ENCODE measurements around the gene CHCHD4. TPM values are rescaled to one million over a fixed set of nuclear protein-coding genes. Genes with fewer than 3 reads are reported as not detected.
"Not testable (repeated sequence)": the region's sequence is repeated elsewhere in the genome, so short reads cannot be mapped to it uniquely, and the experiment has no call there.

The CHCHD4 gene
- total RNA-seq, 1 donor from 2014 or later: 11.1 TPM

GRCh38 chr3:14082108-14082657, 42.5 kb downstream of the CHCHD4 start:
- Mint-ChIP-seq H3K36me3 (ENCODE audit: low read depth, unreplicated experiment) (no peaks in the 10 kb centered on the region), H3K9me3 (ENCODE audit: unreplicated experiment) (peaks cover 4% of the 10 kb centered on the region), H3K27me3 (ENCODE audit: unreplicated experiment) (no peaks in the 10 kb centered on the region), H3K27ac (ENCODE audit: unreplicated experiment) (no peak overlapping the region), H3K4me3 (ENCODE audit: unreplicated experiment) (no peak overlapping the region), H3K4me1 (ENCODE audit: unreplicated experiment) (no peaks in the 10 kb centered on the region)
- no peak for DNase-seq (ENCODE audit: low spot score)
- no peak for TF ChIP-seq CTCF (IDR thresholded peaks at IDR 0.05; ENCODE audit: unreplicated experiment)

GRCh38 chr3:14077310-14077709, 47.4 kb downstream of the CHCHD4 start:
- H3K4me3 Mint-ChIP-seq (ENCODE audit: unreplicated experiment): no peak overlapping the region
- DNase-seq (ENCODE audit: low spot score): no peak
- no peaks in the 10 kb centered on the region for H3K27me3 Mint-ChIP-seq (ENCODE audit: unreplicated experiment)
- no peaks in the 10 kb centered on the region for H3K36me3 Mint-ChIP-seq (ENCODE audit: low read depth, unreplicated experiment)
- TF ChIP-seq CTCF (IDR thresholded peaks at IDR 0.05; ENCODE audit: unreplicated experiment): no peak
- peaks cover 2% of the 10 kb centered on the region for H3K9me3 Mint-ChIP-seq (ENCODE audit: unreplicated experiment)
- no peaks in the 10 kb centered on the region for H3K4me1 Mint-ChIP-seq (ENCODE audit: unreplicated experiment)
- H3K27ac Mint-ChIP-seq (ENCODE audit: unreplicated experiment): no peak overlapping the region

GRCh38 chr3:14075233-14075632, 49.4 kb downstream of the CHCHD4 start:
- H3K4me1 Mint-ChIP-seq (ENCODE audit: unreplicated experiment); DNase-seq (ENCODE audit: low spot score); H3K27ac Mint-ChIP-seq (ENCODE audit: unreplicated experiment); H3K27me3 Mint-ChIP-seq (ENCODE audit: unreplicated experiment); H3K36me3 Mint-ChIP-seq (ENCODE audit: low read depth, unreplicated experiment); H3K9me3 Mint-ChIP-seq (ENCODE audit: unreplicated experiment); H3K4me3 Mint-ChIP-seq (ENCODE audit: unreplicated experiment): not testable (repeated sequence)

GRCh38 chr3:14064910-14065309, 59.8 kb downstream of the CHCHD4 start:
- Mint-ChIP-seq H3K9me3 (ENCODE audit: unreplicated experiment) (no peaks in the 10 kb centered on the region), H3K27ac (ENCODE audit: unreplicated experiment) (no peak overlapping the region), H3K36me3 (ENCODE audit: low read depth, unreplicated experiment) (no peaks in the 10 kb centered on the region), H3K4me1 (ENCODE audit: unreplicated experiment) (no peaks in the 10 kb centered on the region), H3K4me3 (ENCODE audit: unreplicated experiment) (no peak overlapping the region), H3K27me3 (ENCODE audit: unreplicated experiment) (peaks cover 6% of the 10 kb centered on the region)
- DNase-seq (ENCODE audit: low spot score): no peak
- TF ChIP-seq CTCF (IDR thresholded peaks at IDR 0.05; ENCODE audit: unreplicated experiment): no peak

- no peak for TF ChIP-seq CTCF (IDR thresholded peaks at IDR 0.05; ENCODE audit: unreplicated experiment)
- Mint-ChIP-seq H3K4me3 (ENCODE audit: unreplicated experiment) (no peak overlapping the region), H3K4me1 (ENCODE audit: unreplicated experiment) (no peaks in the 10 kb centered on the region), H3K27ac (ENCODE audit: unreplicated experiment) (no peak overlapping the region), H3K9me3 (ENCODE audit: unreplicated experiment) (no peaks in the 10 kb centered on the region), H3K27me3 (ENCODE audit: unreplicated experiment) (peaks cover 6% of the 10 kb centered on the region), H3K36me3 (ENCODE audit: low read depth, unreplicated experiment) (no peaks in the 10 kb centered on the region)
- no peak for DNase-seq (ENCODE audit: low spot score)
Observed at GRCh38 chr3:14063152-14063551, 61.5 kb downstream of the CHCHD4 start.

Other genes starting within 250 kb of the CHCHD4 start
- not detected for gene WNT7A, start 244.8 kb downstream of the CHCHD4 start, total RNA-seq (ENCODE audit: unreplicated experiment)
- 31.9 TPM for gene TMEM43, start 182 bp upstream of the CHCHD4 start, total RNA-seq (ENCODE audit: unreplicated experiment)
- 35.6 TPM for gene XPC, start 53.7 kb upstream of the CHCHD4 start, total RNA-seq (ENCODE audit: unreplicated experiment)
- 14.7 TPM for gene LSM3, start 53.9 kb upstream of the CHCHD4 start, total RNA-seq (ENCODE audit: unreplicated experiment)

Data from endothelial cell (in vitro differentiated cells).